Measurements from ENCODE around the gene MSI2. TPM values are rescaled to one million over a fixed set of nuclear protein-coding genes. Genes with fewer than 3 reads are reported as not detected.
"Not testable (repeated sequence)": the region's sequence is repeated elsewhere in the genome, so short reads cannot be mapped to it uniquely, and the experiment has no call there.

The MSI2 gene
- total RNA-seq, 1 donor from 2014 or later = 31.3 TPM

- no peak for TF ChIP-seq CTCF (IDR thresholded peaks at IDR 0.05)
- H3K27me3 ChIP-seq = no peaks in the 10 kb centered on the region
- DNase-seq (no peak), ATAC-seq (no peak)
- intact Hi-C loops (cut with DNase I) = no loop called here
- no peak overlapping the region for H3K27ac ChIP-seq
- no peaks in the 10 kb centered on the region for H3K4me1 ChIP-seq
- no peak overlapping the region for H3K4me3 ChIP-seq
- H3K36me3 ChIP-seq = no peaks in the 10 kb centered on the region
- H3K9me3 ChIP-seq = no peaks in the 10 kb centered on the region
Measured at GRCh38 chr17:57296231-57296630, 39.9 kb downstream of the MSI2 start.

GRCh38 chr17:57299176-57299575, 42.9 kb downstream of the MSI2 start:
- ATAC-seq (no peak), DNase-seq (no peak)
- H3K9me3 ChIP-seq = no peaks in the 10 kb centered on the region
- no peak overlapping the region for H3K4me3 ChIP-seq
- TF ChIP-seq CTCF (IDR thresholded peaks at IDR 0.05) = no peak
- intact Hi-C loops (cut with DNase I) = no loop called here
- H3K27ac ChIP-seq = no peak overlapping the region
- no peaks in the 10 kb centered on the region for H3K27me3 ChIP-seq
- no peaks in the 10 kb centered on the region for H3K36me3 ChIP-seq
- no peaks in the 10 kb centered on the region for H3K4me1 ChIP-seq

- intact Hi-C loops (cut with DNase I); ATAC-seq; H3K4me1 ChIP-seq; H3K27me3 ChIP-seq; H3K4me3 ChIP-seq; H3K36me3 ChIP-seq; DNase-seq; H3K27ac ChIP-seq; H3K9me3 ChIP-seq: not testable (repeated sequence)
Measured at GRCh38 chr17:57300592-57300991, 44.3 kb downstream of the MSI2 start.

- Histone ChIP-seq H3K9me3 (no peaks in the 10 kb centered on the region), H3K4me3 (no peak overlapping the region), H3K36me3 (no peaks in the 10 kb centered on the region), H3K27me3 (no peaks in the 10 kb centered on the region), H3K27ac (no peak overlapping the region), H3K4me1 (no peaks in the 10 kb centered on the region)
- TF ChIP-seq CTCF (IDR thresholded peaks at IDR 0.05) = no peak
- ATAC-seq (no peak), DNase-seq (no peak)
- intact Hi-C loops (cut with DNase I) = no loop called here
Measured at GRCh38 chr17:57302690-57303465, 46.6 kb downstream of the MSI2 start.

- H3K27ac ChIP-seq = no peak overlapping the region
- TF ChIP-seq CTCF (IDR thresholded peaks at IDR 0.05) = no peak
- intact Hi-C loops (cut with DNase I) = no loop called here
- no peaks in the 10 kb centered on the region for H3K36me3 ChIP-seq
- H3K4me1 ChIP-seq = no peaks in the 10 kb centered on the region
- ATAC-seq (no peak), DNase-seq (no peak)
- no peaks in the 10 kb centered on the region for H3K27me3 ChIP-seq
- H3K9me3 ChIP-seq = no peaks in the 10 kb centered on the region
- H3K4me3 ChIP-seq = no peak overlapping the region
Measured at GRCh38 chr17:57305144-57305728, 48.9 kb downstream of the MSI2 start.

GRCh38 chr17:57305908-57306504, 49.7 kb downstream of the MSI2 start:
- no peak for ATAC-seq

More at GRCh38 chr17:57305908-57306504, 49.7 kb downstream of the MSI2 start:
- no peak overlapping the region for H3K27ac ChIP-seq
- H3K4me3 ChIP-seq = no peak overlapping the region
- no peaks in the 10 kb centered on the region for H3K36me3 ChIP-seq
- no peaks in the 10 kb centered on the region for H3K9me3 ChIP-seq
- no peaks in the 10 kb centered on the region for H3K4me1 ChIP-seq
- intact Hi-C loops (cut with DNase I) = no loop called here
- no peak for DNase-seq
- H3K27me3 ChIP-seq = no peaks in the 10 kb centered on the region
- TF ChIP-seq CTCF (IDR thresholded peaks at IDR 0.05) = no peak

Data from upper lobe of right lung (tissue), 1 donor.